Limb (tissue), 2 donors: ENCODE results near the gene RASGEF1B.
A peak's percentile ranks its signal among the peaks of the same experiment; 100 is the strongest.

Experiments
- DNase-seq, 2 donors: peaks; one replicate each; pipeline ENCODE4 v3.0.0-alpha.2; 2016; ENCODE audit errors: extremely low spot score in 2 of 2

RASGEF1B gene

GRCh38 chr4:81471588-81472280, at the start of gene RASGEF1B:
Gene RASGEF1B, minus strand, starts transcription at chr4:81471907. Its CDS starts 12,399 bp downstream, at chr4:81459508.
- peak; percentile 80 to 88 for DNase-seq

- no peak for DNase-seq
These were observed 48.1 kb upstream of the RASGEF1B start for GRCh38 chr4:81519856-81520255.

- no peak for DNase-seq
These were observed 47.7 kb upstream of the RASGEF1B start for GRCh38 chr4:81519427-81519773.

GRCh38 chr4:81518762-81519426, 47.2 kb upstream of the RASGEF1B start:
- DNase-seq = no peak

GRCh38 chr4:81516241-81516640, 44.5 kb upstream of the RASGEF1B start:
- no peak for DNase-seq

- DNase-seq = no peak
These were observed 41.2 kb upstream of the RASGEF1B start for GRCh38 chr4:81512757-81513501.

- DNase-seq = no peak
These were observed 40.5 kb upstream of the RASGEF1B start for GRCh38 chr4:81512001-81512756.

GRCh38 chr4:81510643-81511178, 39.0 kb upstream of the RASGEF1B start:
- DNase-seq = no peak

GRCh38 chr4:81509822-81510221, 38.1 kb upstream of the RASGEF1B start:
- DNase-seq = no peak

- no peak for DNase-seq
These were observed 37.5 kb upstream of the RASGEF1B start for GRCh38 chr4:81509191-81509590.

- DNase-seq = no peak
These were observed 36.9 kb upstream of the RASGEF1B start for GRCh38 chr4:81508411-81509185.

GRCh38 chr4:81507530-81507929, 35.8 kb upstream of the RASGEF1B start:
- DNase-seq = no peak

- no peak for DNase-seq
These were observed 35.0 kb upstream of the RASGEF1B start for GRCh38 chr4:81506731-81507130.

GRCh38 chr4:81505726-81506125, 34.0 kb upstream of the RASGEF1B start:
- DNase-seq = no peak

- no peak for DNase-seq
These were observed 33.4 kb upstream of the RASGEF1B start for GRCh38 chr4:81505004-81505598.

- DNase-seq = no peak
These were observed 32.7 kb upstream of the RASGEF1B start for GRCh38 chr4:81504112-81505003.

- no peak for DNase-seq
These were observed 31.9 kb upstream of the RASGEF1B start for GRCh38 chr4:81503586-81503985.

- no peak for DNase-seq
These were observed 30.9 kb upstream of the RASGEF1B start for GRCh38 chr4:81502564-81502963.

GRCh38 chr4:81499840-81500239, 28.1 kb upstream of the RASGEF1B start:
- no peak for DNase-seq
